SK-N-SH (cell line): ENCODE data around the gene INPP5A. TPM values are rescaled to one million over a fixed set of nuclear protein-coding genes. Genes with fewer than 3 reads are reported as not detected.

Experiments
- CTCF ChIA-PET: fragments of 300-600, 350-600 bp; formaldehyde crosslinking; extraction: SDS; loops from one replicate; lab custom pipeline; 2021; lab: Yijun Ruan, JAX
- POLR2A ChIA-PET: fragments of 350-600 bp; sonication (Branson Sonifier 250); formaldehyde crosslinking; extraction: SDS; loops from one replicate; lab custom pipeline; 2020; ENCODE audit warnings: antibody characterized with exemption, inconsistent platforms; lab: Yijun Ruan, JAX
- DNase-seq: peaks from one replicate; pipeline ENCODE4 v3.0.0; 2012
- H2AFZ ChIP-seq: fragments of 200-600 bp; sonication (generic); 2 replicates; pipeline ENCODE4 v1.8.1; 2016; ENCODE audit warnings: antibody characterized with exemption, mild to moderate bottlenecking, low read depth
- H3F3A ChIP-seq: fragments of 200-600 bp; sonication (generic); replicated peaks from 2 replicates; pipeline ENCODE3; 2016; ENCODE audit warnings: antibody characterized with exemption, mild to moderate bottlenecking; ENCODE audit not compliant: insufficient read depth
- H3K27ac ChIP-seq, 2 experiments: fragments of 200-500 bp in 1 of 2; fragments of 200-600 bp in 1 of 2; sonication (Bioruptor generic) in 1 of 2; sonication (generic), shearing (Covaris generic) in 1 of 2; 2 replicates each; pipeline versions ENCODE4 v1.5.1 to v1.6.1; 2014 to 2016; ENCODE audit warnings: low read depth in 2 of 2, inconsistent platforms in 1 of 2, low read length in 1 of 2, mild to moderate bottlenecking in 1 of 2, mixed read lengths in 1 of 2
- H3K27me3 ChIP-seq: fragments of 200-600 bp; sonication (generic), shearing (Covaris generic); 2 replicates; pipeline ENCODE4 v1.6.1; 2016; ENCODE audit warnings: mixed run types; ENCODE audit not compliant: insufficient read depth
- H3K36me3 ChIP-seq, 2 experiments: fragments of 200-500 bp in 1 of 2; fragments of 200-600 bp in 1 of 2; sonication (Bioruptor generic) in 1 of 2; sonication (generic) in 1 of 2; replicated peaks in 1 of 2; 2 replicates each; pipeline versions ENCODE3 to v1.5.1; 2014 to 2016; ENCODE audit warnings: low read length in 1 of 2, mild to moderate bottlenecking in 1 of 2; ENCODE audit not compliant: insufficient read depth in 2 of 2, control insufficient read depth in 1 of 2
- H3K4me1 ChIP-seq, 2 experiments: fragments of 200-500 bp in 1 of 2; fragments of 200-600 bp in 1 of 2; sonication (Bioruptor generic) in 1 of 2; sonication (generic), shearing (Covaris generic) in 1 of 2; 2 replicates each; pipeline versions ENCODE4 v1.5.1 to v1.6.1; 2014 to 2016; ENCODE audit warnings: low read depth in 1 of 2, low read length in 1 of 2, mixed run types in 1 of 2; ENCODE audit not compliant: insufficient read depth in 2 of 2, control insufficient read depth in 1 of 2
- H3K4me2 ChIP-seq: fragments of 200-600 bp; sonication (generic), shearing (Covaris generic); 2 replicates; pipeline ENCODE4 v1.6.1; 2017; ENCODE audit warnings: mixed run types
- H3K4me3 ChIP-seq, 2 experiments: fragments of 200-500 bp in 1 of 2; fragments of 200-600 bp in 1 of 2; sonication (Bioruptor generic) in 1 of 2; sonication (generic), shearing (Covaris generic) in 1 of 2; 2 replicates each; pipeline versions ENCODE4 v1.5.1 to v1.8.1; 2014 to 2016; ENCODE audit warnings: low read depth in 2 of 2, inconsistent platforms in 1 of 2, low read length in 1 of 2, mild to moderate bottlenecking in 1 of 2, mixed read lengths in 1 of 2, moderate library complexity in 1 of 2
- H3K79me2 ChIP-seq: fragments of 200-600 bp; sonication (generic); 2 replicates; pipeline ENCODE4 v1.8.1; 2017; ENCODE audit warnings: mild to moderate bottlenecking; ENCODE audit not compliant: insufficient read depth
- H3K9ac ChIP-seq: fragments of 200-600 bp; sonication (generic); 2 replicates; pipeline ENCODE4 v1.6.1; 2017; ENCODE audit warnings: mixed run types
- H3K9me2 ChIP-seq: fragments of 200-600 bp; sonication (generic); 2 replicates; pipeline ENCODE4 v1.6.1; 2017; ENCODE audit warnings: mixed run types
- H3K9me3 ChIP-seq: fragments of 200-600 bp; sonication (generic); 2 replicates; pipeline ENCODE4 v1.6.1; 2017; ENCODE audit warnings: mixed run types, mild to moderate bottlenecking, moderate library complexity
- H4K20me1 ChIP-seq: fragments of 200-600 bp; sonication (generic); 2 replicates; pipeline ENCODE4 v1.6.1; 2017; ENCODE audit warnings: mild to moderate bottlenecking, mixed run types; ENCODE audit not compliant: insufficient read depth
- CHD2 ChIP-seq: fragments of 150-350 bp; IDR thresholded peaks from 2 replicates; pipeline ENCODE4 v1.6.1; 2018; ENCODE audit warnings: low read length; ENCODE audit not compliant: partially characterized antibody
- CTCF ChIP-seq: fragments of 200-600 bp; sonication (generic); IDR thresholded peaks from 2 replicates; pipeline ENCODE4 v1.6.1; 2017; ENCODE audit warnings: antibody characterized with exemption, mild to moderate bottlenecking, moderate library complexity
- ELF1 ChIP-seq: IDR thresholded peaks from 2 replicates; pipeline ENCODE4 v1.4.0; 2012
- EZH2phosphoT487 ChIP-seq: fragments of 200-600 bp; sonication (generic); IDR thresholded peaks from 2 replicates; pipeline ENCODE4 v1.6.1; 2017; ENCODE audit warnings: low read depth, mixed run types, mild to moderate bottlenecking, antibody characterized with exemption, moderate library complexity, borderline replicate concordance
- FOSL2 ChIP-seq: IDR thresholded peaks from 2 replicates; pipeline ENCODE4 v1.4.0; 2012; ENCODE audit warnings: low read depth, mild to moderate bottlenecking, moderate library complexity, borderline replicate concordance
- FOXM1 ChIP-seq: IDR thresholded peaks from 2 replicates; pipeline ENCODE4 v1.4.0; 2012; ENCODE audit warnings: low read depth, mild to moderate bottlenecking
- JUND ChIP-seq: IDR thresholded peaks from 2 replicates; pipeline ENCODE4 v1.4.0; 2012
- MAX ChIP-seq: IDR thresholded peaks from 2 replicates; pipeline ENCODE4 v1.4.0; 2012; ENCODE audit warnings: low read depth
- NFIC ChIP-seq: IDR thresholded peaks from 2 replicates; pipeline ENCODE4 v1.4.0; 2012; ENCODE audit warnings: borderline replicate concordance
- POLR2AphosphoS5 ChIP-seq: IDR thresholded peaks from 2 replicates; pipeline ENCODE4 v1.6.1; 2012; ENCODE audit warnings: low read depth, low read length
- RAD21 ChIP-seq: IDR thresholded peaks from 2 replicates; pipeline ENCODE4 v1.6.1; 2012; ENCODE audit warnings: mild to moderate bottlenecking, low read length
- RCOR1 ChIP-seq: fragments of 150-350 bp; IDR thresholded peaks from 2 replicates; pipeline ENCODE4 v1.6.1; 2017; ENCODE audit warnings: antibody characterized with exemption, low read length
- RFX5 ChIP-seq: IDR thresholded peaks from 2 replicates; pipeline ENCODE4 v1.6.1; 2012; ENCODE audit warnings: mild to moderate bottlenecking, improper control_type of control experiment, low read length
- TAF1 ChIP-seq: IDR thresholded peaks from 2 replicates; pipeline ENCODE4 v1.6.1; 2012; ENCODE audit warnings: low read depth, mild to moderate bottlenecking, low read length, moderate library complexity, borderline replicate concordance
- TEAD4 ChIP-seq: IDR thresholded peaks from 2 replicates; pipeline ENCODE4 v1.4.0; 2012; ENCODE audit warnings: mild to moderate bottlenecking, borderline replicate concordance; ENCODE audit not compliant: insufficient read depth
- USF1 ChIP-seq: IDR thresholded peaks from 2 replicates; pipeline ENCODE4 v1.4.0; 2012; ENCODE audit warnings: low read depth, borderline replicate concordance
- WGBS: methylation state at CpG from one replicate; pipeline ENCODE4 v1.1.6; 2017; ENCODE audit warnings: low lambda C conversion rate; 5-methylcytosine and 5-hydroxymethylcytosine counted together
- polyA plus RNA-seq, 3 experiments: library from polyadenylated mRNA; depleted of rRNA; stranded (reverse); fragments of >200 nt; gene quantifications; 2 replicates each; pipeline ENCODE4 v1.2.3, GENCODE V29; 2012
- TF ChIP-seq, protein P1 (sequence below): IDR thresholded peaks from 2 replicates; pipeline ENCODE4; 2012
- TF ChIP-seq, protein P2 (sequence below): fragments of 150-350 bp; IDR thresholded peaks from 2 replicates; pipeline ENCODE4 v1.6.1; 2017; ENCODE audit warnings: antibody characterized with exemption, low read length, low read depth, borderline replicate concordance

Gene INPP5A
- polyA plus RNA-seq, 1 of the 3 experiments (the other 2 are of a cell fraction), result 12.0 TPM

DNA sequence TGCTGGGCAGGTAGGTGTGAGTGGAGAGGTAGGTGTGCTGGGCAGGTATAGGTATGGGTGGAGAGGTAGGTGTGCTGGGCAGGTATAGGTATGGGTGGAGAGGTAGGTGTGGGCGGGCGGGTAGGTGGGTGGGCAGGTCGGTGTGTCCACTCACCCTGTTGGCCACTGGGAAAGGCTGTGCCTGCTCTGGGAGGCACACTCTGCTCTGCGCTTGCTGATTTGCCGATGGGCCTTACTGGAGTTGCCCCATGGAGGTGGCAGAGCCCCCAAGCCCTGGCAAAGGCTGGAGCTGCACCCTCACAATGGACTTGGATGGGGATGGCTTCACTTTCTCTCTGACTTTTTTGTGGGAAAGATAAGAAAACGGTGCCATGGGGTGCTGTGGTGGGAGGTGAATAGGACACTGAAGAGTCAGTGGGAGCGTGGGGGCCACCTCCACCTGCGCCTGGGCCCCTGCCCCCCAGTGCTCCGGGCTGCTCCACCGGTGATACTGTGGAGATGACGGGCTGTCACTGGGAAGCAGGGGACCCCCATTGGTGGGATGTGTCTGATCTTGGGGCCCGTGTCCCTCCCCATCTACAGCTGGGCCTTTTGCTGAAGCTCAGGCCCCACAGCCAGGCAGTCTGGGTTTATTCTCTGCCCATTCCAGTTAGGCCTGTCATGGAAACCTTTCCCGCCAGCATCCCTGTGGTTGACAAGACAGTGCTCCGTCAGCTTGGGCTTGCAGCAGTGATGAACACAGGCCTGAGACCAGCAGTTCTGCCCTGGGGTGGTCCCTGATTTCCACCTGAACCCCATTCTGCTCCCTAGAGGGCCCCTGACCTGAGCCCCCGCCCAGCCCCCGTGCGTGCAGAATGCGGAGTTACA is 173.4 kb downstream of the INPP5A start (continued):
- TF ChIP-seq RCOR1 (no peak), MAX (no peak), ELF1 (no peak), NFIC (no peak), FOSL2 (no peak)
- TF ChIP-seq, protein P1, sequence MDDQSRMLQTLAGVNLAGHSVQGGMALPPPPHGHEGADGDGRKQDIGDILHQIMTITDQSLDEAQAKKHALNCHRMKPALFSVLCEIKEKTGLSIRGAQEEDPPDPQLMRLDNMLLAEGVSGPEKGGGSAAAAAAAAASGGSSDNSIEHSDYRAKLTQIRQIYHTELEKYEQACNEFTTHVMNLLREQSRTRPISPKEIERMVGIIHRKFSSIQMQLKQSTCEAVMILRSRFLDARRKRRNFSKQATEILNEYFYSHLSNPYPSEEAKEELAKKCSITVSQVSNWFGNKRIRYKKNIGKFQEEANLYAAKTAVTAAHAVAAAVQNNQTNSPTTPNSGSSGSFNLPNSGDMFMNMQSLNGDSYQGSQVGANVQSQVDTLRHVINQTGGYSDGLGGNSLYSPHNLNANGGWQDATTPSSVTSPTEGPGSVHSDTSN, result no peak
- TF ChIP-seq, protein P2, sequence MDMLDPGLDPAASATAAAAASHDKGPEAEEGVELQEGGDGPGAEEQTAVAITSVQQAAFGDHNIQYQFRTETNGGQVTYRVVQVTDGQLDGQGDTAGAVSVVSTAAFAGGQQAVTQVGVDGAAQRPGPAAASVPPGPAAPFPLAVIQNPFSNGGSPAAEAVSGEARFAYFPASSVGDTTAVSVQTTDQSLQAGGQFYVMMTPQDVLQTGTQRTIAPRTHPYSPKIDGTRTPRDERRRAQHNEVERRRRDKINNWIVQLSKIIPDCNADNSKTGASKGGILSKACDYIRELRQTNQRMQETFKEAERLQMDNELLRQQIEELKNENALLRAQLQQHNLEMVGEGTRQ, result no peak

- H3K27ac ChIP-seq, result no peak overlapping the region
- no peaks in the 10 kb centered on the region for H3K4me1 ChIP-seq
- H3K4me3 ChIP-seq, result no peak overlapping the region
- H3F3A ChIP-seq, result no peaks in the 10 kb centered on the region
- no peak overlapping the region for H3K4me2 ChIP-seq
- TF ChIP-seq USF1 (no peak), FOXM1 (no peak), CHD2 (no peak), CTCF (no peak), TAF1 (no peak), POLR2AphosphoS5 (no peak), RAD21 (no peak), TEAD4 (no peak), EZH2phosphoT487 (no peak), JUND (no peak), NFIC (no peak), RFX5 (no peak)
- TF ChIP-seq, protein P1, result no peak
- TF ChIP-seq, protein P2, result no peak
- H3K27me3 ChIP-seq, result no peaks in the 10 kb centered on the region
- H3K9ac ChIP-seq, result no peak overlapping the region
- H3K79me2 ChIP-seq, result no peaks in the 10 kb centered on the region
- H3K9me2 ChIP-seq, result no peaks in the 10 kb centered on the region
- ChIA-PET CTCF (no interaction called here), POLR2A (no interaction called here)
- 96% methylated on average over 12 of the region's 13 CpGs for WGBS
- DNase-seq, result no peak
- H3K36me3 ChIP-seq, result no peaks in the 10 kb centered on the region
- H2AFZ ChIP-seq, result no peak overlapping the region
- H4K20me1 ChIP-seq, result no peaks in the 10 kb centered on the region
- H3K9me3 ChIP-seq, result no peaks in the 10 kb centered on the region
These were observed 174.1 kb downstream of the INPP5A start for GRCh38 chr10:132711613-132712121.
